Measurements from ENCODE around the gene ARHGAP26.
A peak's percentile ranks its signal among the peaks of the same experiment; 100 is the strongest.

Gene ARHGAP26

DNA sequence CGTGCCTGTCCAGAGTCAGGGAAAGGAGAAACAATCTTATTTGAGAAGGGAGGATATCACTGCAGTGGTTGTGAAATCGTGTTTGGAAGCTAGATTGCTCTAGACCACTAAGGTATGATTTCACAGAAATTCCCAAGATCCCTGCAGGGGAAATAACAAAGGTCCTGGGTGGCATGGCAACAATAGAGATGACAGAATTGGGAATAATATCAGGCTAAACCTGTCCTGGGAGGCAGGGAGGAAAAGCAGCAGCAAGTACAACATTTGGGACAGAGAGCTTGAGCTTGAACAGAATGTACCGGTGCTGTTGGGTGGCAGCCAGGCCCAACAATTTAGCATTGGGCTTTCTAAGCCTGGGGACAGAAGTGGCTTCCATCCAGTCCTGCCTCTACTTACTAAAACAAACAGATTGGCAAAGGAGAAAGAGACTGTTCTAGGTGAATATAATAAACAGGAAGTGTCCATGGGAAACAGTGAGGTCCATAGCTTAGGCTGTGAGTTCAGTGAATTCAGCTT lies 17.0 kb upstream of the ARHGAP26 start:
- DNase-seq (ENCODE audit: low spot score): peak; percentile 70

DNA sequence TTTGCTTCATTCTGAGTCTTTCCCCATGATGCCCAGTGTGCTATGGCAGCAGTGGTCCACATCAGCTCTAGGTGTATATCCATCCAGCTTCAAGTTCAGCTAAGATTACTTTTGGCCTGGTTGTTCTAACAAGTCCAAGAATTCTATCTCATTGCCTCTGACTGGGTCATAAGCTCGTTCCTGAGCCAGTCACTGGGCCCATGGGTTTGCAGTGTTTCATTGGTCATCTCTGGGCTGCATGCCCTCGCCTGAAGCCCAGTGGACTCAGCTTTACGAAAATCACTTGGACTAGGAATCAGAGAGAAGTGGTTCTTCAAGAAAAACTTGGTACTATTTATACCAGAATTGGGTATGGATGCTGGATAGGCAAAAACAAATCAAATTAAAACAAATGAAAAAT lies 16.1 kb upstream of the ARHGAP26 start:
- DNase-seq (ENCODE audit: low spot score): no peak

DNA sequence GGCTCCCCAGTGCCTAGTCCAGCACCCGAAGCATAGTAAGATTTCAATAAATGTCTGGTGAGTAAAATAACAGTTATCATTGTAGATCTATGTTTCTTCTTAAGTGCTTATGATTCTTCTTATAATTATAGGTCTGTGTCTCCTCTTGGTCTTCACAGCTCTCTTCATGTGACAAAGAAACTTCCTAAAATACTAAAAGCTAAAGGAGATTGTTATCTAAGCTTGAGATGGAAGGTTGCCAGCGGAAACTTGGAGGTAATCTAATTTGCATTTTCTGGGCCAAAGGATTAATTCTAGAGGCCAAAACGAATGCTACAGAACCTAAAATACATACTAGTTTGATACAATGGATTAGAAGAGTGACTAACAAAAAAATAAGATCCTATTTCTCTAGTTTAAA lies 13.6 kb upstream of the ARHGAP26 start:
- DNase-seq (ENCODE audit: low spot score): no peak

DNA sequence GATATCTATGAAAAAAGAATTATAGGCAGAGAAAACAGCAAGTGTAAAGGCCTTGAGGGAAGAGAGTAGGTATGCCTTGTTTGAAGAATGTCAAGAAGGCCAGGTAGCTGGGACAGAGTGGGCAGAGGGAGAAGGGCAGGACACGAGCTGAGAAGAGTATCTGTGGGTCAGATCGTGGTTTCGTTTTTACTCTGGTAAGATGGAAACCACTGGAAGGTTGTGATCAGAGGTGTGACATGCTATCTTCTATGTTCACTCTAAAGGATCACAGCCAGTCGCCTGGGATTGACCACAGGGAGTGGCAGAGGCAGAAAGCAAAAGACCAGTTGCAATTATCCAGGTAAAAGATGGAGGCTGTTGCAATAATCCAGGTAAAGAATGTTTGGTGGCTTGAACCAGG lies 12.6 kb upstream of the ARHGAP26 start:
- no peak for DNase-seq (ENCODE audit: low spot score)

DNA sequence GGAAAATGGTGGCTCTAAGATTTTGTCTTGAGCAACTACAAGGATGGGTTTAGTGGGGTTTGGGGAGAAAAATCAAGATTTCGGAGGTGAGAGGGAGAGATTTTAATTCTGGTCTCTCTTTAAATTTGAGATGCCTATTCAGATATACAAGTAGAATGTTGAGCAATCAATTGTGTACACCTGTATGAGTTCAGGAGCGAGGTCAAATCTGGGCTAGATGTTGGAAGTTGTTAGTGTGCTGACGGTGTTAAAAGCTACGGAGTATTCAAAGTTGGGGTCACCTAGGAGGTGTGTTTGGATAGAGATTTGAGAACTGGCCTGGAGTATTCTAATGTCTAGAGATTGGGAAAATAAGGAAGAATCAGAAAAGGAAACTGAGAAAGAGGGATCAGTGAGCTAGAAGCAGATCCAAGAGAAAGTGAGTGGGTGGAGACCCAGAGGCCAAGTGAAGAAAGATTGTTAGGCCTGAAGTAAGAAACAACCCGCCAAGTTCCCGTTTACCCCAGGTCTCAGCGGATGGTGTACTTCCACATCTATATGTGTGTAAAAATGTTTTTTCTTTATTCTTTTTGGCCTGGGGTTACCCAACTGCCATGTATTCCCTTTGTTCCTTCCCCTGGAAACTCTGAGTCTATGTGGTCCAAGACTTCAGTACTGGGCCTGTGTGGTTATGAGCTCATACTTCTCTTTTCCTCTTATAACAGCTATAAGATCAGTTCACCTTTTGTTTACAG lies 11.9 kb upstream of the ARHGAP26 start:
- no peak for DNase-seq (ENCODE audit: low spot score)

DNA sequence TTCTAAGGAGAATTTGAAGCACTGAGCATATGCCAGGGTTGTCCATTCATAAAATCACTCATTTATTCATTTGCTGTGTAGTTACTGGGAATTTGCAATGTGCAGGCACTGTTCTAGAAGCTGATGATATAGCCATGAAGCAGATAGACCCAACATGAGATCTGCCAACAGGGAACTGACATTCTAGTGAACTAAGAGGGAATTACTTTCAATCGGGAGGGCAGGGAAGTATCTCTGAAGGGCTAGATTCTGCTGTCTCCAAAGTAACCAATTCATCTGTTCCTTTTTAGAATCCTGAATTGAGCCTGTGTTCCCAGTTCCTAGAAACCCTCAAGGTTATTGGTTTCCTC lies 11.4 kb upstream of the ARHGAP26 start:
- no peak for DNase-seq (ENCODE audit: low spot score)

DNA sequence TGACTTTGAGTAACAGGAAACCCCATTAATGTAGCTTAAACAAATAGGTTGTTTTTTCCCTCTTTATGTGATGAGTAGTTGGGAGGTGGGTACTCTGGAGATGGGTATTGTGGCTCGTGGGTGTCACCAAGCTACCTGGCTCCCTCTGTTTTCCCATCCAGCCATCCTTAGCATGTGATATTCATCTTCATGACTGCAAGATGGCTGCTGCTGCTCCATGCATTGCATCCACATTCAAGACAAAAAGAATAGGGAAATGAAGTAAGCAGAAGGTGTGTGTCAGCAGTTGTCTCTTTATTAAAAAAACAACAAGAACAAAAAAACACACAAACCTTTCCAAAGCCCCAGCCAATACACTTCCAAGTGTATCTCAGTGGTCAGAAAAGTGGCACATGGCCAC lies 6.5 kb upstream of the ARHGAP26 start:
- no peak for DNase-seq (ENCODE audit: low spot score)

DNA sequence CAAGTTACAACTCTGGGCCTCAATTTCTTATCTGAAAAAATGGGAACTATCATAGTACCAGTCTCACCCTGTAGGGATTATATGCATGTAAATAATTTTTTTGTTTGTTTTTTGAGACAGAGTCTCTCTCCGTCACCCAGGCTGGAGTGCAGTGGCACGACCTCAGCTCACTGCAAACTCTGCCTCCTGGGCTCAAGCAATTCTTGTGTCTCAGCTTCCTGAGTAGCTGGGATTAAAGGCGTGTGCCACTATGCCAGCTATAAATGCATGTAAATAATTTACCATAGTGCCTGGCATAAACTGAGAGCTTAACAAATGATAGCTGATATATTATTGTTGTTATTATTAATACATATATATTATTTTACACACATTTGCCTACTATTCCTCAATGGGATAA lies 3.0 kb upstream of the ARHGAP26 start:
- DNase-seq (ENCODE audit: low spot score): no peak

DNA sequence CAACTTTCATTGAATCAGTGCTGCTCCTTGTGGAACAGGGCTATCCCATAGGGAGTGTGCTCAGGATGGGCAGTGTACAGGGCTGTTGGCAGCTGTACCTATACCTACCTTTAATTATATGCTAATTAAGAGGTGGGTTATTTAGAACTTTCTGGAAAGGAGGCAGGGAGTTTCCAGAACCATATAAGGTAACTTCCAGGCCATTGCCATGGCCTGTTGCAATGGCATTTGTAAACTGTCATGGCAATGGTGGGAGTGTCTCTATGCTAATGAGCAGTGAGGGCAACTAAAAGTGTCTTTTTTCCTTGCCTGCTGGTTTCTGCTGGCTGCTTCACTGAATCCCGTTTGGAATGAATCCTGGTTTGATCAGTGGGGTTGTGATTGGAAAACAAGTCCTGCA lies 2.3 kb upstream of the ARHGAP26 start:
- DNase-seq (ENCODE audit: low spot score): no peak

DNA sequence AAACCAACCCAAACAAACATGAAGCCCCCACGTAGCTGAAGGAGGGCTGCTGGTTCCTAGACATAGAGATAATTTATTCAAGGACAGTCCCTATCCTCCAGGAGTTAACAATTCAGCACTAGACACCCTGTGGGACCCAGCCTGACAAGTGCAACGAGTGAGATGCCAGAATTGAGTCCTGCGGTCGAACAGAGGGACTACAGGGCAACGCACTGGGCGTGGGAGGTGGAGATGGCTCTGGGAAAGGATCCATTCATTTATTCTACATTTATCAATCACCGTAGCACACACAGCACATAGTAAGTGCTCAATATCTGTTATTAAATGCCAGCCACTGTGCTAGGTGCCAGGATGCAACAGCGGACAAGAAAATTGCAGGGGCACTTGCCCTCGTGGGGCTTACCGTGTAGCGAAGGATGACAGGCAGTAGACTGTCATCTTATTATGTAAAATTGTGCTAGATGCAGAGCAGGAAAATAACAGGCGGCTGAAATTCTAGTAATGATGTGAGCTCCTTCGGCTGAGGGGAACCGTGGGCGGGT lies 855 bp upstream of the ARHGAP26 start:
- DNase-seq (ENCODE audit: low spot score): no peak

DNA sequence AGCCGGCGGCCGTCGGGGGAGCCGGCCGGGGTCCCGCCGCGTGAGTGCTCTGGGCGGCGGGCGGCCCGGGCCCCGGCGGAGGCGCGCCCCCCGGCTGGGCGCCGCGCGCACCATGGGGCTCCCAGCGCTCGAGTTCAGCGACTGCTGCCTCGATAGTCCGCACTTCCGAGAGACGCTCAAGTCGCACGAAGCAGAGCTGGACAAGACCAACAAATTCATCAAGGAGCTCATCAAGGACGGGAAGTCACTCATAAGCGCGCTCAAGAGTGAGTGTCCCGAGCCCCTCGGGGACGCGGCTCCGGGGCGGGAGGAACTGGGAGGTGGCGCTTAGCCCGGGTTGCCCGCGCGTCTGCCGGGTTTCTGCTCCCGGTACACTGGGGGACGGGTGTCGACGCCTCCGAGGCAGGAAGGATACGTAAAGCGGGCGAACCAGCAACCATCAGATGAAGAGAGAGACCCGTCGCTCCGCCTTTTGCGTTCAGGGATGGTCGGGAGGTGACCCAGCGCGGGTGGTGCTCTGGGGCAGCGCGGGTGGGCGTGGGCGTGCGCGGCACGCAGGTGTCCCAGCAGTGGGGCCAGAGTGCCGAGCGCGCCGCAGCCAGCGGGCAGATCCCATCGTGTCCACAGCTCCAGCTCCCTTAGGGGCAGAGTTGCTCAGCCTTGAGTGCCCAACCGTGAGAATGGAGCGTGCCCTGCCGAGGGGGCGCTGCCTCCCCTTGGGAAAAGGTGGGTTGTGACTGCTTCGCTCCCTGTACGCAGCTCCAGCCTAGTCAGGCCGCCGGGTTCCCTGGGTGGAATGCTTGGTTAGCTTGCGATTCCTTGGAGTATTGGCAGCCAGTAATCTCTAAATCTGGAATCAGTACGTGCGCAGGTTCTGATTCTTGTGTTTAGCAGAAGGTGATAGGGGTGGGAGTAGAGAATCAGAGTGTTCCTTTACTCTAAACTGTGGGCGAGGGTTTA lies 753 bp downstream of the ARHGAP26 start:
- DNase-seq (ENCODE audit: low spot score): peak; percentile 64

DNA sequence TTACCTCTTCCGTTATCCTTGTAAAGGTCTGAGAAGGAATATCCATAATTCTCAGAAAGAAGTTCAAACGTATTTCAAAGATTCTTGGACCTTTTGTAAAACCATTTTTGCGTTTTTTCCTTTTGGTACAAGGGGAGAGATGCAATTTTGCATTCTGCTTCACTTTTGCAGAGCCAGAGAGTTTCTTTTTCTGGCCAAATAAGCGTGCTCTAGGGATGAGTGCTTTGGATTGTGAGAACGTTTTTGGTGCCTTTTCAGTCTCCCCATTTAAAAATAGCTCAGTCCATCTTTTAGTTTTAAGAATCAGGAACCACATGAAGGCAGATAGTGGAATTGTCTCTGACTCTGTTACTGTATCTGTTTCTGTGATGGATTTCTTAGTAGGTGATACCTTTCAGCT lies 1.5 kb downstream of the ARHGAP26 start:
- no peak for DNase-seq (ENCODE audit: low spot score)

DNA sequence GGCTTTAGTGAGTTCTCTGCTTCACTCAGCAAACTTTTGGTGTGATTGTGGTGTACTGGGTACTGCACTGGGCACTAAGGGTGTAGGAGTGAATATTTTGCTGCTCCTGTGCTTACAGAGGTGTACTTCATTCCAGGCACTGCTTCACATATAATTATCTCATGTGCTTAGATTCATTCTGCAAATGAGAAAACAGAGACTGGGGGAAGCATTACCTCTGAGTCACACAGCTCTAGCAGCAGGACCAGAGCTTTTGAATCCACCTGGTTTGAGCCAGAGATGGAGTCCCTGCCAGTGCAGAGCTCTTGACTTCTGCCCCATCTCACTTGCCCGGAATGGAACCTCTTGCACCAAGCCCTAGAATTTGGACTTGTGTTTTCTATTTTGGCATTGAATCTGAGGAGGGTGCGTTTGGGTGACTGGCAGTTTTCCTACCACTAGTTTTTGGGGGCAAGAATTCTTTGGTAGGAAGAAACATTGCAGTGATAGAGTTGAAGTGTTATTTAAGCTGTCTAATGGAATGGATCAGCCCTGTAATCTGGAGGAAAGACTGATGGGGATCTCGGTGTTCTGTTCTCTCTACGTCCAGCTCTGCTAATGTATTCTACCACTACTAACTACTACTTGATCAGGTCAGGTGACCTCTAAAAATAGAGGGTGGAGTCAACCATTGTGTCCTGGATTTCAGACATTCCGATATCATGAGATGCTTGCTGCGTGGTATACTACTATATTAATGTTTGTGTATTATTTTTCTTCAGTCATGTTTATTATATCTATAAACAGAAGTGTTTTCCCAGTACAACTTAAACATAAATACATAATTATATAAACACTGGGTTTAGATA lies 2.5 kb downstream of the ARHGAP26 start:
- no peak for DNase-seq (ENCODE audit: low spot score)

DNA sequence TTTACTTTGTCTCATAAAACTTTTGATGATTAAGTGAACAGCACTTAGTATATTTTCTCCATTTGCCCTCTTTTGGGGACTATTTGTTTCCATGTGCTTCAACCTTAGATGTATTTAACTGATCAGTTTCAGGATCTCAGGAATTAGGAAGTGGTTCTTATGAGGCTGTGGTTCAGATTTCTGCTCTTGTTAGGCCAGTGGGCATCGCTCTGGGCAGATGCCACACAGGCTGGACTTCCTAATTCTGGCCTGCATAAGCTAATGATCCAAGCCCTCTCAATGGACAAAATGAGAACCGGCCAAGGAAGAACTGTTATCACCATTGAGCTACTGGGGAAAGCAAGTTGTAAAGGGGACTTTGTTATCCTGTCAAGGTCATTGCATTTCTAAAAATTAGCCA lies 6.9 kb downstream of the ARHGAP26 start:
- peak; percentile 58 for DNase-seq (ENCODE audit: low spot score)

DNA sequence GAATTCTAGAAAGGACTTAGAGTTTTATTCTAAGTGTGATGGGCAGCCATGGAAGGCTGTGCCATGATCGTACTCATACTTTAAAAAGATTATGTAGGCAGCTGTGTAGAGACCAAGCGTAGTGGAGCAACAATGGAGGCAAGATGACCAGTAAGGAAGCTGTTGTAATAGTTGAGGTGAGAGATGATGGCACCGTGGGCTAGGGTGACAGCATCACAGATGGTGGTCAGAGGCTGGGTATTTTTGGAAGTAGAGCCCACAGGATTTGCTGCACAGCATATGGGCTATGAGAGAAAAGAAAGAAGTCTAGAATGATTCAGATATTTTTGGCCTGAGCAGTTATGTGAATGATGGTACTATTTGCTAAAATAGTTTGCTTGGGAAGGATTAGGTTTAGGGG lies 7.7 kb downstream of the ARHGAP26 start:
- DNase-seq (ENCODE audit: low spot score): no peak

DNA sequence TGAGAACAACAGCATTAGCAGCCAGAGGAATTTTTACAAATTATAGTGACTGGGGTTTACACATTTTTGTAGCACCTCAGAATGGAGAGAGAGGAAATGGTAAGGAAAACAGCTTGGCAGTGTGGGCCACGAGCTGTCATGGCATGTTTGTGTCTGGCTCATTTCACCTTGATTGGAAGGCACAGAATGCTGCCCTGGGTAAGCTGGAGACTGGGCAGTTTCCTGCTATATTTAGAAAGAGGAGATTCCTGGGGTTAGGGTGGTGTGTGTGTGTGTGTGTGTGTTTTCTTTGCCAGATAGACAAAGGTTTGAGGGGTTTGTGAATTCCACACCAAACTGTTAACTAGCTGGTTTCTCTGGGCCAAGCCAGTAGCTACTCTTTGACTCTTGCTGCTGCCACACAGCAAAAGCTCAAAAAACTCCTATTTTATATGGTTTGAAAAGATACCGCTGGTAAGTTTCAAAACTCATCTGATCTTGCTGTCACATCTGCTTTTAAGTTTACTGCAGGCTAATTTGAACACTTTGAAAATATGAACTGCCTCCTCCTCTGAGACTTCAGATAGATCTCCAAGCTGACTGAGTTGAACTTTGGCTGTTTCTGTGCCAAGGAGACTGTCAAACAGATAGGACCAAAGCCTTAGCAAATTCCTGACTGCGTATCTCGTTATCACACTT lies 9.1 kb downstream of the ARHGAP26 start:
- no peak for DNase-seq (ENCODE audit: low spot score)

DNA sequence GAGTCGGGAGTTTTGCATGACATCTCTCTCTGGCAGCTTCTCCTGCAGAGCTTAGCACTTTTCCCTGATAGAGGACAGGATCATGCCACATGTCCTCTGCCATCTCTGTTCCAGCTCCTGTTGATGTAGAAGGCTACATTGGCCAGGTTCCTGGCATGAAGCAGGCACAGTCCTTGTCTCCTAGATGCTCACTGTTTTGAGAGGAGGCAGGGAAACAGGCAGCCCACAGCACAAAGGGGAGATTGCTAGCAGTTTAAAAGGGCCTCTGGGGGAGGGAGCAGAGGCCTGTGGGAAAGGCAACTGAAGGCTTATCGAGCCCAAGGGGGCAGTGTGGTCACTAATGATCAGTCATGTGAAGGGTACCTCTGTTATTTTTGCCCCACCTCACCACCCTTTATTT lies 10.7 kb downstream of the ARHGAP26 start:
- no peak for DNase-seq (ENCODE audit: low spot score)

DNA sequence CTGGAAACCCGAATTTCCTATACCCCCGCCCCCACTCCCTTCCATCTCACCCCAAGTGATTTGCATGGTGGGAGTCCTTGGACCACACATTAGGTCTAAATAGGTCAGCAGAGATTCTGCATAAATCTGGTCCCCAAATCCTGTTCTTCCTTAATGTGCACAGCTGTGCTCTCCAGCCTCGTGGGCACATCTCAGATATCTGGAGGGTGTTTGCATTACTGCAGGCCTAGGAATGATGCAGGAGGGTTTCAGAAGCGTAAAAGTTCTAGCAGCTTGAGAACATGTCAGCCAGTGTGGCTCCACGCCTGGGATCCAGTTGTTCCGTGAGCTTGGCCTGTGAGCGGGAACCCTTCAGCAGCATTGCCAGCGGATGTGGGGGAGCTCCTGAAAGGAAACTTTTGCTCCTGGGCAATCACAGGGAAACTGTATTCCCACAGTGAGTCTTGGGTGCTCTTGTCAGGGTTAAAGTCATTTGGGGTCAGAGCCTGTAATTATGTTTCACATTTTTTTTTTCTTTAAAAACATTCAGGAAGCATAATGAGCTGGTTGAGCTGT lies 12.9 kb downstream of the ARHGAP26 start:
- DNase-seq (ENCODE audit: low spot score): no peak

DNA sequence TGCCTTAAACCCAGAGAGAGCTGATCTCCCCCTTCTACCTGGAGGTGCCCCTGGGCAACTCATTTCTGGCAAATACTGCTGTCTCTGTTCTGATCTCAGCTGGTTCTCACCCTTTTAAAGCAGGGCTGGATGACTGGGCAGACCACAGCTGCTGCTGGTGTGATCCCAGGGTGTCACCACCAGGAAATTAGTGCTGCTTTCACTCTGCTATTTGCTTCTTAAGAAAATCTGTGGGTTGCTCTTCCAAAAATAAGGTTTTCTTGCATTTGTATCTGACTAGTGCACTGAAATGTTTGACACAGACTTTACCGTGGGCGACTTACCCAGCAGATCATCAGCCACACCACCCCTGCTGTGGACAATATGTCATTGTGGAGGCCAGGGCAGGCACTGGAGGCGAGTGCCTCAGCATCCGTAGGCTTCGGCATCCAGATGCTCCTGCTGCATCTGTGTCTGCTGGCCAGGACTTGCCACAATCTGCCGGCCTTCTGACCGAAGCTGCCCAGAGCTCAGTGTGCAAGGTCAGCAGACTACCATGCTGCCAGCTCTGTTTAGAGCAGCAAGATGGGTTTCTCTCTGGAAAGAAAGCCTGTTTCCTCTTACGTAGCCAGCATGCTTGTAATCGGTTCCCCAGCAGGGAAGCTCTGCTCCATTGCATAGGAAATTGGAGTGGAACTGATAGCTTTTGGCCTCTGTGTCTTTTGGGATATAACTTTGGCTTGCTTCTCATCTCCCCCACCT lies 13.6 kb downstream of the ARHGAP26 start:
- DNase-seq (ENCODE audit: low spot score): peak; percentile 76

DNA sequence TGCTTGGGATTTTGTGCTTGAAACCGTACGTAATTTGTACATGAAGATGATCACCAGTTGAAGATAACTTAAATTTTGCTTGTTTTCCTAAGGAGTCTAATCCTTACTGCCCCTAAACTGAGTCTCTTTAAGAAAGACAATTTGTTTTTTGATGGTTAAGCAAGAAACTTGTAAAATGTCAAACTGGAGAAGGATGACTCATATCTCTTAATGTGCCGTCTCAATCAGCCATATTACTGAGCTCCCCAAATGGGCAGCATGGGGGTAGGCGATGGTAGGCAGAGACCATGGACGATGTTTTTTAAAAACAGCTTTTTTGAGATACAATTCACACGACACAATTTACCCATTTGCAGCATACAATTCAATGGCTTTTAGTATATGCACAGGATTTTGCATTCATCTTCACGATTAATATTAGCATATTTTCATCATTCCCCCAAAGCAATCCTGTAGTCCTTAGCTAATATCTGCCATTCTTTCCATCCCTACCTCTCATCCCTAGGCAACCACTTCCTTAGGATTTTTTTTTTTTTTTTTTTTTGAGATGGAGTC lies 14.3 kb downstream of the ARHGAP26 start:
- no peak for DNase-seq (ENCODE audit: low spot score)
